Anterior cingulate cortex (tissue), 58 donors: ENCODE results near the gene EFCAB3.
"Not testable (repeated sequence)": the region's sequence is repeated elsewhere in the genome, so short reads cannot be mapped to it uniquely, and the experiment has no call there.

ENCODE experiments used
- DNase-seq, 58 donors: peaks; one replicate each; lab custom pipeline; 2025; lab: John Stamatoyannopoulos, UW

Gene EFCAB3

GRCh38 chr17:62458483-62458882 is 78.1 kb downstream of the EFCAB3 start:
- DNase-seq = not testable (repeated sequence)

- DNase-seq = not testable (repeated sequence)
These were observed 84.1 kb downstream of the EFCAB3 start for GRCh38 chr17:62464422-62464821.

- DNase-seq = not testable (repeated sequence)
These were observed 84.9 kb downstream of the EFCAB3 start for GRCh38 chr17:62465271-62465670.
